GM23248 (cell line): ENCODE results near the gene ANO4. TPM values are rescaled to one million over a fixed set of nuclear protein-coding genes. Genes with fewer than 3 reads are reported as not detected.

Source experiments
- DNase-seq: peaks from one replicate; pipeline ENCODE4 v3.0.0-alpha.2; 2015
- H2AFZ ChIP-seq: fragments of 200-600 bp; sonication (generic); 2 replicates; pipeline ENCODE4 v1.6.1; 2016; ENCODE audit warnings: antibody characterized with exemption
- H3F3A ChIP-seq: fragments of 200-600 bp; sonication (generic); 2 replicates; pipeline ENCODE4 v1.6.1; 2016; ENCODE audit warnings: mild to moderate bottlenecking, antibody characterized with exemption, mixed run types; ENCODE audit not compliant: insufficient read depth
- H3K27ac ChIP-seq: fragments of 200-600 bp; sonication (generic); 2 replicates; pipeline ENCODE4 v1.5.1; 2016; ENCODE audit warnings: mild to moderate bottlenecking
- H3K27me3 ChIP-seq: fragments of 200-600 bp; sonication (generic); replicated peaks from 2 replicates; pipeline ENCODE4 v1.6.1; 2016; ENCODE audit warnings: mild to moderate bottlenecking; ENCODE audit not compliant: insufficient read depth
- H3K36me3 ChIP-seq: fragments of 200-600 bp; sonication (generic); 2 replicates; pipeline ENCODE4 v1.6.1; 2016; ENCODE audit warnings: low read depth, mild to moderate bottlenecking
- H3K4me1 ChIP-seq: fragments of 200-600 bp; sonication (generic); 2 replicates; pipeline ENCODE4 v1.6.1; 2016; ENCODE audit warnings: mild to moderate bottlenecking; ENCODE audit not compliant: insufficient read depth
- H3K4me2 ChIP-seq: fragments of 200-600 bp; sonication (generic); one replicate; pipeline ENCODE4 v1.6.1; 2016; ENCODE audit warnings: mild to moderate bottlenecking; ENCODE audit not compliant: unreplicated experiment
- H3K4me3 ChIP-seq: fragments of 200-600 bp; sonication (generic); 2 replicates; pipeline ENCODE4 v1.5.1; 2016; ENCODE audit warnings: mild to moderate bottlenecking
- H3K79me2 ChIP-seq: fragments of 200-600 bp; sonication (generic); 2 replicates; pipeline ENCODE4 v1.6.1; 2016; ENCODE audit warnings: mild to moderate bottlenecking; ENCODE audit not compliant: insufficient read depth
- H3K9ac ChIP-seq: fragments of 200-600 bp; sonication (generic); 2 replicates; pipeline ENCODE4 v1.6.1; 2016; ENCODE audit warnings: mild to moderate bottlenecking
- H3K9me2 ChIP-seq: fragments of 200-600 bp; sonication (generic); 2 replicates; pipeline ENCODE4 v1.6.1; 2016; ENCODE audit warnings: mixed run types, mild to moderate bottlenecking, moderate library complexity; ENCODE audit not compliant: insufficient read depth
- H3K9me3 ChIP-seq: fragments of 200-600 bp; sonication (generic); one replicate; pipeline ENCODE4 v1.6.1; 2017; ENCODE audit warnings: low read depth
- H4K20me1 ChIP-seq: fragments of 200-600 bp; sonication (generic); 2 replicates; pipeline ENCODE4 v1.6.0; 2016; ENCODE audit not compliant: insufficient read depth
- EZH2 ChIP-seq: fragments of 200-600 bp; sonication (generic); IDR thresholded peaks from 2 replicates; pipeline ENCODE4 v1.6.1; 2018; ENCODE audit warnings: antibody characterized with exemption, mild to moderate bottlenecking; ENCODE audit not compliant: insufficient read depth, poor library complexity, severe bottlenecking
- EZH2phosphoT487 ChIP-seq: fragments of 200-600 bp; sonication (generic); IDR thresholded peaks from 2 replicates; pipeline ENCODE4 v1.6.1; 2018; ENCODE audit warnings: antibody characterized with exemption, moderate library complexity, mild to moderate bottlenecking, low read depth; ENCODE audit not compliant: insufficient read depth
- WGBS, 2 experiments: methylation state at CpG; one replicate each; pipeline ENCODE4 v1.1.6; 2015 to 2017; ENCODE audit warnings: low lambda C conversion rate in 2 of 2, low coverage in 1 of 2; ENCODE audit errors: missing lambda C conversion rate in 2 of 2; 5-methylcytosine and 5-hydroxymethylcytosine counted together
- in situ Hi-C: fragments of 300-500 bp; cut with MboI; formaldehyde crosslinking; loops from 2 replicates; pipeline ENCODE4 v1.15.0; 2020
- polyA plus RNA-seq: library from polyadenylated mRNA; unstranded; fragments of >200 nt; fragmentation: Nextera tagmentation; extraction: Ambion mirVana; gene quantifications from 2 replicates; pipeline ENCODE4 v1.2.1, GENCODE V29; 2016
- total RNA-seq: library from RNA; depleted of rRNA; stranded (reverse); fragments of >200 nt; shearing (Covaris generic); gene quantifications from 2 replicates; pipeline ENCODE4 v1.2.3, GENCODE V29; 2014

The ANO4 gene
- total and polyA plus RNA-seq, 2 experiments from 2014 or later: 6.6 to 7.6 TPM

DNA sequence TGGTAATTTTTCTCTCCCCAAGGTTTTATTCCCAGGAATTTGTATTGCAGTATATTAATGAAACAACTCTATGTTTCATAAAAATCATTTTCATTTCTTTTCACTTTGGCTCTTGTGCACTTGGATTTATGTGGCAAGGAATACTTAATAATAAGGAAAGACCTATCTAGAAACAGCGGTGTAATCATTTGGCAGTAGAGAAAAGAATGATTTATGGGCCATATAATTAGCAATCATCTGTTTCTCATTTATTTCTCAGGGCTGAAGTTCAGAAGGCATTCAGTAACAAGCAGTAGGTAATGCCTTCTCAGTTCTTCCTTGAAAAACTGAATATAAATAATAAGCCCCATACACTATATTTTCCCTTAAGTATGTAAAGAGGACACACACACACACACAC is 172.6 kb downstream of the ANO4 start:
- Histone ChIP-seq H3K36me3 (no peaks in the 10 kb centered on the region), H3F3A (no peaks in the 10 kb centered on the region), H3K9me3 (no peaks in the 10 kb centered on the region), H3K9ac (no peak overlapping the region), H3K4me1 (no peaks in the 10 kb centered on the region), H3K79me2 (no peaks in the 10 kb centered on the region), H3K4me2 (no peak overlapping the region), H3K27me3 (no peaks in the 10 kb centered on the region), H3K4me3 (no peak overlapping the region), H3K27ac (no peak overlapping the region), H3K9me2 (no peaks in the 10 kb centered on the region), H4K20me1 (no peaks in the 10 kb centered on the region), H2AFZ (no peak overlapping the region)
- in situ Hi-C loops: no loop called here
- DNase-seq: no peak
- TF ChIP-seq EZH2phosphoT487 (no peak), EZH2 (no peak)
- 19 to 35% methylated on average over 1 of the region's 1 CpG for WGBS, 2 experiments

- Histone ChIP-seq H3K4me3 (no peak overlapping the region), H3K27ac (no peak overlapping the region), H3F3A (no peaks in the 10 kb centered on the region), H3K4me1 (no peaks in the 10 kb centered on the region), H3K9me3 (no peaks in the 10 kb centered on the region), H2AFZ (no peak overlapping the region), H3K79me2 (no peaks in the 10 kb centered on the region), H3K9ac (no peak overlapping the region), H3K9me2 (no peaks in the 10 kb centered on the region), H4K20me1 (no peaks in the 10 kb centered on the region), H3K27me3 (no peaks in the 10 kb centered on the region), H3K36me3 (no peaks in the 10 kb centered on the region), H3K4me2 (no peak overlapping the region)
- no peak for DNase-seq
- 78 to 79% methylated on average over 4 of the region's 4 CpGs for WGBS, 2 experiments
- TF ChIP-seq EZH2phosphoT487 (no peak), EZH2 (no peak)
- in situ Hi-C loops: no loop called here
Observed at GRCh38 chr12:100970894-100971293, 176.3 kb downstream of the ANO4 start.

GRCh38 chr12:100972121-100972520 is 177.5 kb downstream of the ANO4 start:
- Histone ChIP-seq H3K9ac (no peak overlapping the region), H3F3A (no peaks in the 10 kb centered on the region), H3K4me3 (no peak overlapping the region), H3K9me3 (no peaks in the 10 kb centered on the region), H3K36me3 (no peaks in the 10 kb centered on the region), H3K27me3 (no peaks in the 10 kb centered on the region), H3K79me2 (no peaks in the 10 kb centered on the region), H3K4me1 (no peaks in the 10 kb centered on the region), H3K9me2 (no peaks in the 10 kb centered on the region), H2AFZ (no peak overlapping the region), H3K27ac (no peak overlapping the region), H3K4me2 (no peak overlapping the region), H4K20me1 (no peaks in the 10 kb centered on the region)
- in situ Hi-C loops: no loop called here
- TF ChIP-seq EZH2 (no peak), EZH2phosphoT487 (no peak)
- no peak for DNase-seq
- 93% methylated on average over 2 of the region's 2 CpGs for WGBS, 2 experiments

DNA sequence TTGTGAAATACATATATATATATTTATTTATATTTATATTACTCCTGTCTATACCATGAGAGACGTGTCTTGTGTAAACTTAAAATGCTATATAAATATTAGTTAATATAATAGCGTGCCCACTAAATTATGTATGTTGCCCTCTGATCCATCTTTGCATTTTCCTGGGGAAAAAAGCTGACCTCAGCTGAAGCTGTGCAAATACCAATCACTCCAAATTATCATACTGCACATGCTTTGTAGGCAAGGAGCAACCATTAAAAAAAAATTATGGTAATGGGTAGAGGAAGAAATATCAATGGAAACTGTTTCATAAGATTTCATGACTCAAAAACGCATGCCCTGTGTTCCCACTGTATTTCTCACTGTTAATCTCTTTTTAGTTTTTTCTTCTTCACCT is 179.8 kb downstream of the ANO4 start:
- Histone ChIP-seq H3K36me3 (no peaks in the 10 kb centered on the region), H3K9me2 (no peaks in the 10 kb centered on the region), H3K4me1 (no peaks in the 10 kb centered on the region), H3F3A (no peaks in the 10 kb centered on the region), H2AFZ (no peak overlapping the region), H3K27me3 (no peaks in the 10 kb centered on the region), H3K9ac (no peak overlapping the region), H4K20me1 (no peaks in the 10 kb centered on the region), H3K9me3 (no peaks in the 10 kb centered on the region), H3K79me2 (no peaks in the 10 kb centered on the region), H3K4me3 (no peak overlapping the region), H3K4me2 (no peak overlapping the region), H3K27ac (no peak overlapping the region)
- TF ChIP-seq EZH2phosphoT487: no peak
- TF ChIP-seq EZH2: no peak
- no peak for DNase-seq
- WGBS, 2 experiments: 66 to 78% methylated on average over 3 of the region's 3 CpGs
- in situ Hi-C loops: no loop called here

GRCh38 chr12:100974747-100975146 is 180.2 kb downstream of the ANO4 start:
- no peak overlapping the region for H3K4me3 ChIP-seq
- WGBS, 2 experiments: 60 to 63% methylated on average over 9 of the region's 9 CpGs
- TF ChIP-seq EZH2phosphoT487 (no peak), EZH2 (no peak)

More at GRCh38 chr12:100974747-100975146, 180.2 kb downstream of the ANO4 start:
- Histone ChIP-seq H3K4me2 (no peak overlapping the region), H4K20me1 (no peaks in the 10 kb centered on the region), H3F3A (no peaks in the 10 kb centered on the region), H3K36me3 (no peaks in the 10 kb centered on the region), H3K79me2 (no peaks in the 10 kb centered on the region), H3K27ac (no peak overlapping the region), H3K27me3 (no peaks in the 10 kb centered on the region), H3K9ac (no peak overlapping the region), H3K4me1 (no peaks in the 10 kb centered on the region), H3K9me2 (no peaks in the 10 kb centered on the region), H2AFZ (no peak overlapping the region), H3K9me3 (no peaks in the 10 kb centered on the region)
- DNase-seq: no peak
- in situ Hi-C loops: no loop called here
